OCI-LY3 (cell line): Measurements from ENCODE around the gene CDCP2.

Source experiments
- CTCF ChIP-seq: fragments of 200-600, 300-600 bp; sonication (generic); IDR thresholded peaks from 2 replicates; pipeline ENCODE4 v1.5.1; 2014; ENCODE audit warnings: antibody characterized with exemption, low read length, low read depth
- EZH2phosphoT487 ChIP-seq: fragments of 200-600 bp; shearing (Covaris generic); IDR thresholded peaks from 2 replicates; pipeline ENCODE4 v1.6.1; 2018; ENCODE audit warnings: antibody characterized with exemption, mixed run types, low read depth

- TF ChIP-seq CTCF (no peak), EZH2phosphoT487 (no peak)
Measured at GRCh38 chr1:54188291-54188690, 35.5 kb upstream of the CDCP2 start.
